Brain microvascular endothelial cell (primary cell): ENCODE measurements around the gene HERPUD2.
A peak's percentile ranks its signal among the peaks of the same experiment; 100 is the strongest.
"Not testable (repeated sequence)": the region's sequence is repeated elsewhere in the genome, so short reads cannot be mapped to it uniquely, and the experiment has no call there.

ENCODE experiments used
- DNase-seq: peaks from one replicate; pipeline ENCODE4 v3.0.0-alpha.2; 2020
- H3K27ac ChIP-seq: fragments of 250-450 bp; sonication (Bioruptor Pico); 2 replicates; pipeline ENCODE4 v1.5.1; 2020; ENCODE audit warnings: mild to moderate bottlenecking, moderate library complexity
- H3K27me3 ChIP-seq: fragments of 250-450 bp; sonication (Bioruptor Pico); replicated peaks from 2 replicates; pipeline ENCODE4 v1.5.1; 2020; ENCODE audit warnings: mild to moderate bottlenecking
- H3K36me3 ChIP-seq: fragments of 250-450 bp; sonication (Bioruptor Pico); replicated peaks from 2 replicates; pipeline ENCODE4 v1.5.1; 2020; ENCODE audit warnings: mild to moderate bottlenecking
- H3K4me3 ChIP-seq: 2 replicates; pipeline ENCODE4 v1.5.1; 2011; ENCODE audit warnings: low read depth, mild to moderate bottlenecking, control low read depth, low read length, moderate library complexity
- in situ Hi-C: cut with HindIII; loops from 2 replicates; pipeline ENCODE4 v1.10.0; 2017; ENCODE audit warnings: low sequenced_read_pairs, low pct_ligation_motif_present
- TF ChIP-seq, protein P1 (sequence below): IDR thresholded peaks from 2 replicates; pipeline ENCODE4 v1.5.1; 2011; ENCODE audit warnings: low read depth, mild to moderate bottlenecking, moderate library complexity, low read length, control low read depth, inconsistent platforms; ENCODE audit errors: missing control alignments

Gene HERPUD2

DNA sequence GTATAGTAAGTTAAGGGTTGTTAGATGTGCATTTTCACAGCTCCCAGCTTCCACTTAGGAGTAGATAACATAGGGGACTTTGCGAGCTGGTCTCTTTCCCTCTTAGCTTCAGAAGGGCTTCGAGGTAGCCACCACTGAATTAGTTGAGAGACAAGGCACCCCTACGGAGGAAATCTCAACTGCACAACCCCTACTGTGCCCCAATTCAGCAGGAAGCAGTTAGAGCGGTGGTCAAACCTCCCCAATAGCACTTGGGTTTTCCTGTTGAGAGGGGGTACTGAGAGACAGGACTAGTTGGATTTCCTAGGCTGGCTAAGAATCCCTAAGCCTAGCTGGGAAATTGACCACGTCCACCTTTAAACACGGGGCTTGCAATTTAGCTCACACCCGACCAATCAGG, 1.1 kb upstream of the HERPUD2 start:
- Histone ChIP-seq H3K27me3 (no peaks in the 10 kb centered on the region), H3K36me3 (no peaks in the 10 kb centered on the region), H3K27ac (no peak overlapping the region), H3K4me3 (no peak overlapping the region)
- TF ChIP-seq, protein P1, sequence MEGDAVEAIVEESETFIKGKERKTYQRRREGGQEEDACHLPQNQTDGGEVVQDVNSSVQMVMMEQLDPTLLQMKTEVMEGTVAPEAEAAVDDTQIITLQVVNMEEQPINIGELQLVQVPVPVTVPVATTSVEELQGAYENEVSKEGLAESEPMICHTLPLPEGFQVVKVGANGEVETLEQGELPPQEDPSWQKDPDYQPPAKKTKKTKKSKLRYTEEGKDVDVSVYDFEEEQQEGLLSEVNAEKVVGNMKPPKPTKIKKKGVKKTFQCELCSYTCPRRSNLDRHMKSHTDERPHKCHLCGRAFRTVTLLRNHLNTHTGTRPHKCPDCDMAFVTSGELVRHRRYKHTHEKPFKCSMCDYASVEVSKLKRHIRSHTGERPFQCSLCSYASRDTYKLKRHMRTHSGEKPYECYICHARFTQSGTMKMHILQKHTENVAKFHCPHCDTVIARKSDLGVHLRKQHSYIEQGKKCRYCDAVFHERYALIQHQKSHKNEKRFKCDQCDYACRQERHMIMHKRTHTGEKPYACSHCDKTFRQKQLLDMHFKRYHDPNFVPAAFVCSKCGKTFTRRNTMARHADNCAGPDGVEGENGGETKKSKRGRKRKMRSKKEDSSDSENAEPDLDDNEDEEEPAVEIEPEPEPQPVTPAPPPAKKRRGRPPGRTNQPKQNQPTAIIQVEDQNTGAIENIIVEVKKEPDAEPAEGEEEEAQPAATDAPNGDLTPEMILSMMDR = no peak
- no peak for DNase-seq
- in situ Hi-C loops = no loop called here

GRCh38 chr7:35695473-35695850, 527 bp upstream of the HERPUD2 start:
- TF ChIP-seq, protein P1 = no peak
- no peak for DNase-seq
- peak overlapping the region; percentile 84 for H3K4me3 ChIP-seq
- peak overlapping the region; percentile 99 for H3K27ac ChIP-seq
- no peaks in the 10 kb centered on the region for H3K27me3 ChIP-seq
- H3K36me3 ChIP-seq = no peaks in the 10 kb centered on the region
- in situ Hi-C loops = no loop called here

DNA sequence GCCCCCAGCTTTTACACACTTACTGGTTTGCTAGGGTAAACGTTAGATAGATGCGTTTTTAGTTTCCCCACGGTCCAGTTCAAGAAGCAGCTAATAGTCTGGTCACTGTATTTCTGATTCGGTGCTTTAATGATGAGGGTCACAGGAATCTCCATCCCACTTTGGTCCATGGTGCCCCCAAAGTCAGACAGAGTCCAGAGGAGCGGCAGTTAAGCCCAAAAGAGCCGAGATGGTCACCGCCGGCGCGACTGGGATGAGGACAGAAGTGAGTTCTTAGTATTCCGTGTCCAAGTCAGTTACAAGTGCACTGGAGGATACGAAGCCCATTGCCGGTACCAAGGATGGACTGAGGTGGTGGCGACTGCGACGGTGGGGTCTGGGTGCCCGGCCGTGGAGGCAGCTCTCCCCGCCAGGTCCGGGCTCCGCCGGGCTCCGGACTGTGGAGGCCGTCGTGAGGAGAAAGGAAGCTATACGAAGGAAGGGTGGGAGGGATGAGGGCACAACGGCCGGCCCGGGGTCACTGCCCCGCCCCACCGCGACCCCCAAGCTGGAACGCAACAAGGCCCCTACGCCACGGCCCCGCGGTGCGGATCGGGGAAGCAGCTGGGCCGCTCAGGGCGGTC, 663 bp downstream of the HERPUD2 start:
- peak; percentile 17 for DNase-seq
- peak overlapping the region; percentile 99 for H3K27ac ChIP-seq
- in situ Hi-C loops = no loop called here
- no peaks in the 10 kb centered on the region for H3K27me3 ChIP-seq
- H3K36me3 ChIP-seq = no peaks in the 10 kb centered on the region
- TF ChIP-seq, protein P1 = no peak
- H3K4me3 ChIP-seq = peak overlapping the region; percentile 84

DNA sequence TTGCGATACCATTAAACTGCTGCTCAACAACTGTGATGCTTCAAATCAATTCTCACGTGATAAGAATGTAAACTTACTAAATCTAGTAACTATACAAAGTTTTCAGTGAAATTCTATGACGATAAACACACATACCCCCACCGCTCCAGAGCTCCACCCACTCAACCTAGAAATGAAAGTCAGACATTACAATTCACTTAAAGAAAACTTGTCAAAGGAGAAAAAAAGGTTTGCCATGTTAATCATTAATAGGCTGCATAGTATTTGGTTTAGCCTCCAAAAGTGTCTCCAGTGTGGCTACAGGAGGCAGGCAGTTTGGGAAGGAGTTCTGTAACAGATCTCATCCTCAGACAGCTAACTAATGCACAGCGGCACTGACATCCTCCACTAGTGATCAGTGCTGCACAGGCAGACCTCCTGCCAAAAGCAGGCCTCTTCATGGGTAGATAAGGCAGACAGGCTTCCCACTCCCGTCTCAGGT, 3.1 kb downstream of the HERPUD2 start:
- H3K36me3 ChIP-seq = no peaks in the 10 kb centered on the region
- H3K4me3 ChIP-seq = no peak overlapping the region
- no peak for DNase-seq
- in situ Hi-C loops = no loop called here
- H3K27me3 ChIP-seq = no peaks in the 10 kb centered on the region
- TF ChIP-seq, protein P1 = no peak
- no peak overlapping the region for H3K27ac ChIP-seq

- in situ Hi-C loops = no loop called here
- Histone ChIP-seq H3K4me3 (no peak overlapping the region), H3K27ac (no peak overlapping the region)
These were observed 3.6 kb downstream of the HERPUD2 start for GRCh38 chr7:35691366-35691765.

GRCh38 chr7:35690614-35691013, 4.3 kb downstream of the HERPUD2 start:
- H3K4me3 ChIP-seq, in situ Hi-C loops, H3K36me3 ChIP-seq, H3K27ac ChIP-seq, DNase-seq, H3K27me3 ChIP-seq: not testable (repeated sequence)

More at GRCh38 chr7:35691366-35691765, 3.6 kb downstream of the HERPUD2 start:
- TF ChIP-seq, protein P1 = no peak
- H3K36me3 ChIP-seq = no peaks in the 10 kb centered on the region
- no peaks in the 10 kb centered on the region for H3K27me3 ChIP-seq
- no peak for DNase-seq
